Liver (tissue), 9 donors: ENCODE measurements around the gene CDK11B. TPM values are rescaled to one million over a fixed set of nuclear protein-coding genes. Genes with fewer than 3 reads are reported as not detected.

Experiments used
- DNase-seq: peaks from one replicate; pipeline ENCODE4 v3.0.0-alpha.2; 2017; ENCODE audit warnings: low spot score
- H3K27ac ChIP-seq, 2 donors: one replicate each; pipeline ENCODE4 v1.7.0; 2013; ENCODE audit warnings: inconsistent platforms in 2 of 2, low read length in 2 of 2, control low read depth in 1 of 2, low read depth in 1 of 2, mild to moderate bottlenecking in 1 of 2
- H3K27me3 ChIP-seq, 4 donors: one replicate each; pipeline versions ENCODE4 v1.6.1 to v1.7.0; 2013; ENCODE audit warnings: low read length in 3 of 4, inconsistent platforms in 1 of 4, mild to moderate bottlenecking in 1 of 4, moderate library complexity in 1 of 4; ENCODE audit not compliant: control insufficient read depth in 4 of 4, insufficient read depth in 4 of 4
- H3K36me3 ChIP-seq, 4 donors: one replicate each; pipeline versions ENCODE4 v1.6.1 to v1.7.0; 2013; ENCODE audit warnings: low read length in 3 of 4, mild to moderate bottlenecking in 3 of 4, low read depth in 1 of 4, moderate library complexity in 1 of 4; ENCODE audit not compliant: control insufficient read depth in 4 of 4, insufficient read depth in 3 of 4
- H3K4me1 ChIP-seq, 4 donors: one replicate each; pipeline versions ENCODE4 v1.6.1 to v1.7.0; 2013; ENCODE audit warnings: low read length in 3 of 4, mild to moderate bottlenecking in 3 of 4, moderate library complexity in 1 of 4; ENCODE audit not compliant: control insufficient read depth in 4 of 4, insufficient read depth in 4 of 4
- H3K4me3 ChIP-seq, 3 donors: one replicate each; pipeline versions ENCODE4 v1.6.1 to v1.7.0; 2013; ENCODE audit warnings: low read length in 3 of 3, control low read depth in 1 of 3, low read depth in 1 of 3, mild to moderate bottlenecking in 1 of 3
- H3K9ac ChIP-seq, 2 donors: one replicate each; pipeline ENCODE4 v1.7.0; 2013; ENCODE audit warnings: low read length in 2 of 2, mild to moderate bottlenecking in 2 of 2, moderate library complexity in 2 of 2, control low read depth in 1 of 2, low read depth in 1 of 2
- H3K9me3 ChIP-seq, 4 donors: one replicate each; pipeline versions ENCODE4 v1.6.1 to v1.7.0; 2013; ENCODE audit warnings: low read length in 3 of 4; ENCODE audit not compliant: control insufficient read depth in 4 of 4
- FOXA1 ChIP-seq: IDR thresholded peaks from 2 replicates; pipeline ENCODE4 v1.6.1; 2016; ENCODE audit warnings: antibody characterized with exemption
- FOXA2 ChIP-seq: IDR thresholded peaks from 2 replicates; pipeline ENCODE4 v1.6.1; 2016; ENCODE audit warnings: antibody characterized with exemption
- GABPA ChIP-seq, 2 donors: IDR thresholded peaks in 1 of 2; conservative IDR thresholded peaks in 1 of 2; 2 replicates each; pipeline ENCODE4 v1.6.1; 2016; ENCODE audit warnings: antibody characterized with exemption in 2 of 2, mild to moderate bottlenecking in 1 of 2, moderate library complexity in 1 of 2
- HNF4A ChIP-seq, 2 donors: conservative IDR thresholded peaks; 2 replicates each; pipeline ENCODE4 v1.6.1; 2016; ENCODE audit warnings: antibody characterized with exemption in 2 of 2, mild to moderate bottlenecking in 2 of 2
- HNF4G ChIP-seq: IDR thresholded peaks from 2 replicates; pipeline ENCODE4 v1.6.1; 2016; ENCODE audit warnings: antibody characterized with exemption
- NR2F2 ChIP-seq: IDR thresholded peaks from 2 replicates; pipeline ENCODE4 v1.6.1; 2016; ENCODE audit warnings: antibody characterized with exemption
- RAD21 ChIP-seq, 2 donors: IDR thresholded peaks; 2 replicates each; pipeline ENCODE4 v1.6.1; 2016; ENCODE audit warnings: antibody characterized with exemption in 2 of 2, mild to moderate bottlenecking in 2 of 2
- RXRA ChIP-seq, 2 donors: IDR thresholded peaks; 2 replicates each; pipeline ENCODE4 v1.6.1; 2017 to 2018; ENCODE audit warnings: antibody characterized with exemption in 2 of 2, mild to moderate bottlenecking in 1 of 2
- TAF1 ChIP-seq: conservative IDR thresholded peaks from 2 replicates; pipeline ENCODE4 v1.6.1; 2016; ENCODE audit warnings: antibody characterized with exemption, mild to moderate bottlenecking
- YY1 ChIP-seq: IDR thresholded peaks from 2 replicates; pipeline ENCODE4 v1.6.1; 2016; ENCODE audit warnings: antibody characterized with exemption, mild to moderate bottlenecking
- WGBS: extraction: QIAGEN DNeasy Blood & Tissue Kit; methylation state at CpG from one replicate; pipeline ENCODE4 v1.1.7; 2013; 5-methylcytosine and 5-hydroxymethylcytosine counted together
- polyA plus RNA-seq, 2 donors: library from polyadenylated mRNA; stranded (reverse) in 1 of 2; unstranded in 1 of 2; fragments of 200-250 nt in 1 of 2; fragments of >200 nt in 1 of 2; fragmentation: Nextera tagmentation in 1 of 2; extraction: Ambion mirVana in 1 of 2; gene quantifications; one replicate each; pipeline versions ENCODE4 v1.2.1 to v1.2.3, GENCODE V29; 2013 to 2015
- total RNA-seq, 2 donors: library from RNA; depleted of rRNA; stranded (reverse); fragments of >200 nt; gene quantifications; one replicate each; pipeline ENCODE4 v1.2.3, GENCODE V29; 2014
- TF ChIP-seq, protein P1 (sequence below): IDR thresholded peaks from 2 replicates; pipeline ENCODE4 v1.6.1; 2016; ENCODE audit warnings: antibody characterized with exemption
- TF ChIP-seq, protein P2 (sequence below): fragments of 150-350 bp; IDR thresholded peaks from 2 replicates; pipeline ENCODE4 v1.5.1; 2017; ENCODE audit warnings: improper control_type of control experiment, low read depth, low read length; ENCODE audit not compliant: missing input control
- TF ChIP-seq, protein P3 (sequence below): IDR thresholded peaks from 2 replicates; pipeline ENCODE4 v1.6.1; 2016; ENCODE audit warnings: antibody characterized with exemption, mild to moderate bottlenecking
- TF ChIP-seq, protein P4 (sequence below): IDR thresholded peaks from 2 replicates; pipeline ENCODE4 v1.6.1; 2016; ENCODE audit warnings: antibody characterized with exemption
- donor health status: healthy.
- donor health status: healthy.
- donor health status: healthy.
- donor health status: healthy.
- donor health status: healthy.

CDK11B gene
- total and polyA plus RNA-seq, 4 donors = 5.1 to 12.2 (median 7.4) TPM

DNA sequence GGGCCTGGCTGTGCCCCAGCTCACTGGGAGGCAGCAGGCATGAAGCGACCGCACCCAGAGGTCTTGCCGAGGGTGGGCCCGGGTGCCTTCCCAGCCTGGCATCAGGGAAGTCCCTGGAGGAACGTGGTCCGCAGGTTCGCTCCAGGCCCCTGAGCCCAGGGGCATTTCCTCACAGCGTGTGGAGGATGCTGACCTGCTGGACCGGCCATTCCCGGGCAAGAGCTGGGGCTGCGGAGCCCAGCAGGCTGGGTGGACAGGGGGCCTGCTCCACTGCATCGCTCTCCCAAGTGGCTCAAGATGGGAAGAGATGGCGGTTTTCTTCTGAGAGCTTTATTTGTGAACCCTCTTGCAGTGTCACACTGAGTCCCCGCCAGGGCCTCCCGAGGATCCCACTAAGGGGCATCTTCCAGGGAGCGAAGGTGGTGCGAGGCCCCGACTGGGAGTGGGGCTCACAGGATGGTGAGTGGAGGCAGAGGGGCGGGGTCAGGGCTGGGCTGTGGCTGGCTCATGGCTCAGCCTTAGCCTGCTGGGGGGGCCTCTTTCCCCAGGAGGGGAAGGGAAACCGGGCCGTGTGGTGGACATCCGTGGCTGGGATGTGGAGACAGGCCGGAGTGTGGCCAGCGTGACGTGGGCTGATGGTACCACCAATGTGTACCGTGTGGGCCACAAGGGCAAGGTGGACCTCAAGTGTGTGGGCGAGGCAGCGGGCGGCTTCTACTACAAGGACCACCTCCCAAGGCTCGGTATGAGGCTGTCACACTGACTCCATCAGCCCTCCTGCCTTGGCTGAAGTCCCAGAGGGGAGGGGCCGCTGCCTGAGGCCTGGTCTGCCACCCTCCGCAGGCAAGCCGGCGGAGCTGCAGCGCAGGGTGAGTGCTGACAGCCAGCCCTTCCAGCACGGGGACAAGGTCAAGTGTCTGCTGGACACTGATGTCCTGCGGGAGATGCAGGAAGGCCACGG, 34.1 kb downstream of the CDK11B start:
- no peak overlapping the region for H3K27ac ChIP-seq
- H3K27me3 ChIP-seq = no peaks in the 10 kb centered on the region
- no peaks in the 10 kb centered on the region for H3K9me3 ChIP-seq
- H3K4me1 ChIP-seq = peaks cover 0 to 10% (median 9%) of the 10 kb centered on the region in 4 donors
- 91% methylated on average over 38 of the region's 38 CpGs for WGBS
- TF ChIP-seq, protein P1, sequence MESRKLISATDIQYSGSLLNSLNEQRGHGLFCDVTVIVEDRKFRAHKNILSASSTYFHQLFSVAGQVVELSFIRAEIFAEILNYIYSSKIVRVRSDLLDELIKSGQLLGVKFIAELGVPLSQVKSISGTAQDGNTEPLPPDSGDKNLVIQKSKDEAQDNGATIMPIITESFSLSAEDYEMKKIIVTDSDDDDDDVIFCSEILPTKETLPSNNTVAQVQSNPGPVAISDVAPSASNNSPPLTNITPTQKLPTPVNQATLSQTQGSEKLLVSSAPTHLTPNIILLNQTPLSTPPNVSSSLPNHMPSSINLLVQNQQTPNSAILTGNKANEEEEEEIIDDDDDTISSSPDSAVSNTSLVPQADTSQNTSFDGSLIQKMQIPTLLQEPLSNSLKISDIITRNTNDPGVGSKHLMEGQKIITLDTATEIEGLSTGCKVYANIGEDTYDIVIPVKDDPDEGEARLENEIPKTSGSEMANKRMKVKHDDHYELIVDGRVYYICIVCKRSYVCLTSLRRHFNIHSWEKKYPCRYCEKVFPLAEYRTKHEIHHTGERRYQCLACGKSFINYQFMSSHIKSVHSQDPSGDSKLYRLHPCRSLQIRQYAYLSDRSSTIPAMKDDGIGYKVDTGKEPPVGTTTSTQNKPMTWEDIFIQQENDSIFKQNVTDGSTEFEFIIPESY = no peak
- TF ChIP-seq HNF4G (no peak), RXRA (IDR thresholded peaks at IDR 0.05) (no peak), NR2F2 (no peak), RAD21 (IDR thresholded peaks at IDR 0.05) (no peak), GABPA (IDR thresholded peaks at IDR 0.05 in 1 of 2, conservative IDR thresholded peaks at IDR 0.05 in 1 of 2) (no peak), YY1 (no peak), HNF4A (conservative IDR thresholded peaks at IDR 0.05) (no peak), FOXA2 (no peak), TAF1 (no peak), FOXA1 (no peak)
- TF ChIP-seq, protein P2, sequence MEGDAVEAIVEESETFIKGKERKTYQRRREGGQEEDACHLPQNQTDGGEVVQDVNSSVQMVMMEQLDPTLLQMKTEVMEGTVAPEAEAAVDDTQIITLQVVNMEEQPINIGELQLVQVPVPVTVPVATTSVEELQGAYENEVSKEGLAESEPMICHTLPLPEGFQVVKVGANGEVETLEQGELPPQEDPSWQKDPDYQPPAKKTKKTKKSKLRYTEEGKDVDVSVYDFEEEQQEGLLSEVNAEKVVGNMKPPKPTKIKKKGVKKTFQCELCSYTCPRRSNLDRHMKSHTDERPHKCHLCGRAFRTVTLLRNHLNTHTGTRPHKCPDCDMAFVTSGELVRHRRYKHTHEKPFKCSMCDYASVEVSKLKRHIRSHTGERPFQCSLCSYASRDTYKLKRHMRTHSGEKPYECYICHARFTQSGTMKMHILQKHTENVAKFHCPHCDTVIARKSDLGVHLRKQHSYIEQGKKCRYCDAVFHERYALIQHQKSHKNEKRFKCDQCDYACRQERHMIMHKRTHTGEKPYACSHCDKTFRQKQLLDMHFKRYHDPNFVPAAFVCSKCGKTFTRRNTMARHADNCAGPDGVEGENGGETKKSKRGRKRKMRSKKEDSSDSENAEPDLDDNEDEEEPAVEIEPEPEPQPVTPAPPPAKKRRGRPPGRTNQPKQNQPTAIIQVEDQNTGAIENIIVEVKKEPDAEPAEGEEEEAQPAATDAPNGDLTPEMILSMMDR = no peak
- TF ChIP-seq, protein P3, sequence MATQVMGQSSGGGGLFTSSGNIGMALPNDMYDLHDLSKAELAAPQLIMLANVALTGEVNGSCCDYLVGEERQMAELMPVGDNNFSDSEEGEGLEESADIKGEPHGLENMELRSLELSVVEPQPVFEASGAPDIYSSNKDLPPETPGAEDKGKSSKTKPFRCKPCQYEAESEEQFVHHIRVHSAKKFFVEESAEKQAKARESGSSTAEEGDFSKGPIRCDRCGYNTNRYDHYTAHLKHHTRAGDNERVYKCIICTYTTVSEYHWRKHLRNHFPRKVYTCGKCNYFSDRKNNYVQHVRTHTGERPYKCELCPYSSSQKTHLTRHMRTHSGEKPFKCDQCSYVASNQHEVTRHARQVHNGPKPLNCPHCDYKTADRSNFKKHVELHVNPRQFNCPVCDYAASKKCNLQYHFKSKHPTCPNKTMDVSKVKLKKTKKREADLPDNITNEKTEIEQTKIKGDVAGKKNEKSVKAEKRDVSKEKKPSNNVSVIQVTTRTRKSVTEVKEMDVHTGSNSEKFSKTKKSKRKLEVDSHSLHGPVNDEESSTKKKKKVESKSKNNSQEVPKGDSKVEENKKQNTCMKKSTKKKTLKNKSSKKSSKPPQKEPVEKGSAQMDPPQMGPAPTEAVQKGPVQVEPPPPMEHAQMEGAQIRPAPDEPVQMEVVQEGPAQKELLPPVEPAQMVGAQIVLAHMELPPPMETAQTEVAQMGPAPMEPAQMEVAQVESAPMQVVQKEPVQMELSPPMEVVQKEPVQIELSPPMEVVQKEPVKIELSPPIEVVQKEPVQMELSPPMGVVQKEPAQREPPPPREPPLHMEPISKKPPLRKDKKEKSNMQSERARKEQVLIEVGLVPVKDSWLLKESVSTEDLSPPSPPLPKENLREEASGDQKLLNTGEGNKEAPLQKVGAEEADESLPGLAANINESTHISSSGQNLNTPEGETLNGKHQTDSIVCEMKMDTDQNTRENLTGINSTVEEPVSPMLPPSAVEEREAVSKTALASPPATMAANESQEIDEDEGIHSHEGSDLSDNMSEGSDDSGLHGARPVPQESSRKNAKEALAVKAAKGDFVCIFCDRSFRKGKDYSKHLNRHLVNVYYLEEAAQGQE = no peak
- TF ChIP-seq, protein P4, sequence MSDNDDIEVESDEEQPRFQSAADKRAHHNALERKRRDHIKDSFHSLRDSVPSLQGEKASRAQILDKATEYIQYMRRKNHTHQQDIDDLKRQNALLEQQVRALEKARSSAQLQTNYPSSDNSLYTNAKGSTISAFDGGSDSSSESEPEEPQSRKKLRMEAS = no peak
- H3K4me3 ChIP-seq = no peak overlapping the region
- H3K36me3 ChIP-seq = peaks cover 0 to 20% (median 5%) of the 10 kb centered on the region in 4 donors
- H3K9ac ChIP-seq = no peak overlapping the region
- no peak for DNase-seq
